ENCODE data around the gene OBSL1. TPM values are rescaled to one million over a fixed set of nuclear protein-coding genes. Genes with fewer than 3 reads are reported as not detected.

The OBSL1 gene
- total RNA-seq, 1 donor from 2014 or later: 168 TPM

DNA sequence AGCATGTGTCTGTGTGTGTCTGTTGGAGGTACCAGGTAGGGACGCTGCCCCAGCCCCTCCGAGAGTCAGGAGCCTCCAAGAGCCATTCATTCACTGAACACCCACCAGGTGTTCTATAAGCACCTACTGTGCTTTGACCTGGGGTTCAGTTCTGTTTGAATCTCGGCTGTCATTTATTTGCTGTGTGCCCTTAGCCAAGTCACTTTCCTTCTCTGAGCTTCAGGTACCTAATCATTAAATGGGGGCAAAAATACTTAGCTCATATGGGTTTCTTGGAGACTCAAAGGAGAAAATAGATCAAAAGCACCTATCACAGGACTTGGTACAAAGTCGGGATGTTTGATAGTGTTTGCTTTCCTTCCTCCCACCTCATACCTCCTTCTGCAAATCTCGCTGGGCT is 43.9 kb downstream of the OBSL1 start:
- Mint-ChIP-seq H3K27ac (ENCODE audit: unreplicated experiment) (no peak overlapping the region), H3K9me3 (ENCODE audit: unreplicated experiment) (no peaks in the 10 kb centered on the region), H3K36me3 (ENCODE audit: unreplicated experiment) (no peaks in the 10 kb centered on the region), H3K27me3 (ENCODE audit: unreplicated experiment) (peaks cover 43% of the 10 kb centered on the region), H3K4me1 (ENCODE audit: unreplicated experiment) (peaks cover 8% of the 10 kb centered on the region), H3K4me3 (ENCODE audit: unreplicated experiment) (no peak overlapping the region)
- no peak for DNase-seq (ENCODE audit: extremely low spot score, unreplicated experiment)
- TF ChIP-seq, protein P1, sequence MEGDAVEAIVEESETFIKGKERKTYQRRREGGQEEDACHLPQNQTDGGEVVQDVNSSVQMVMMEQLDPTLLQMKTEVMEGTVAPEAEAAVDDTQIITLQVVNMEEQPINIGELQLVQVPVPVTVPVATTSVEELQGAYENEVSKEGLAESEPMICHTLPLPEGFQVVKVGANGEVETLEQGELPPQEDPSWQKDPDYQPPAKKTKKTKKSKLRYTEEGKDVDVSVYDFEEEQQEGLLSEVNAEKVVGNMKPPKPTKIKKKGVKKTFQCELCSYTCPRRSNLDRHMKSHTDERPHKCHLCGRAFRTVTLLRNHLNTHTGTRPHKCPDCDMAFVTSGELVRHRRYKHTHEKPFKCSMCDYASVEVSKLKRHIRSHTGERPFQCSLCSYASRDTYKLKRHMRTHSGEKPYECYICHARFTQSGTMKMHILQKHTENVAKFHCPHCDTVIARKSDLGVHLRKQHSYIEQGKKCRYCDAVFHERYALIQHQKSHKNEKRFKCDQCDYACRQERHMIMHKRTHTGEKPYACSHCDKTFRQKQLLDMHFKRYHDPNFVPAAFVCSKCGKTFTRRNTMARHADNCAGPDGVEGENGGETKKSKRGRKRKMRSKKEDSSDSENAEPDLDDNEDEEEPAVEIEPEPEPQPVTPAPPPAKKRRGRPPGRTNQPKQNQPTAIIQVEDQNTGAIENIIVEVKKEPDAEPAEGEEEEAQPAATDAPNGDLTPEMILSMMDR (IDR thresholded peaks at IDR 0.05): no peak

DNA sequence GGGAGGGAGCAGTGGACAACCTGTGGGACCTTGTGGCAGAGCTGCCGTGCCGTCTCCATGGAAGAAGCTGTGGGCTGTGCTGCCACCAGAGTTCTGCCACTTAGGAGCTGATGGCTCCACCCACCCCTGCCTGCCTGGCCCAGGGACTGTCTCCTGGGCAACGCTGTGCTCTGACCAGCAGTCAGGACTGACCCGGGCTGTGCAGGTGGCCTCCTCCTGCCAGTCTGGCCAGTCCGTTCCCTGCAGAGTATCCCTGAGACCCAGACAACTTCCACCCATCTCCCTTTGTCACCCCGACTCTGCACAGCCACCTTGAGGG is 44.3 kb downstream of the OBSL1 start:
- Mint-ChIP-seq H3K36me3 (ENCODE audit: unreplicated experiment) (no peaks in the 10 kb centered on the region), H3K4me3 (ENCODE audit: unreplicated experiment) (no peak overlapping the region), H3K27ac (ENCODE audit: unreplicated experiment) (no peak overlapping the region), H3K9me3 (ENCODE audit: unreplicated experiment) (no peaks in the 10 kb centered on the region), H3K4me1 (ENCODE audit: unreplicated experiment) (peaks cover 9% of the 10 kb centered on the region), H3K27me3 (ENCODE audit: unreplicated experiment) (peaks cover 43% of the 10 kb centered on the region)
- no peak for DNase-seq (ENCODE audit: extremely low spot score, unreplicated experiment)
- TF ChIP-seq, protein P1 (IDR thresholded peaks at IDR 0.05): no peak

DNA sequence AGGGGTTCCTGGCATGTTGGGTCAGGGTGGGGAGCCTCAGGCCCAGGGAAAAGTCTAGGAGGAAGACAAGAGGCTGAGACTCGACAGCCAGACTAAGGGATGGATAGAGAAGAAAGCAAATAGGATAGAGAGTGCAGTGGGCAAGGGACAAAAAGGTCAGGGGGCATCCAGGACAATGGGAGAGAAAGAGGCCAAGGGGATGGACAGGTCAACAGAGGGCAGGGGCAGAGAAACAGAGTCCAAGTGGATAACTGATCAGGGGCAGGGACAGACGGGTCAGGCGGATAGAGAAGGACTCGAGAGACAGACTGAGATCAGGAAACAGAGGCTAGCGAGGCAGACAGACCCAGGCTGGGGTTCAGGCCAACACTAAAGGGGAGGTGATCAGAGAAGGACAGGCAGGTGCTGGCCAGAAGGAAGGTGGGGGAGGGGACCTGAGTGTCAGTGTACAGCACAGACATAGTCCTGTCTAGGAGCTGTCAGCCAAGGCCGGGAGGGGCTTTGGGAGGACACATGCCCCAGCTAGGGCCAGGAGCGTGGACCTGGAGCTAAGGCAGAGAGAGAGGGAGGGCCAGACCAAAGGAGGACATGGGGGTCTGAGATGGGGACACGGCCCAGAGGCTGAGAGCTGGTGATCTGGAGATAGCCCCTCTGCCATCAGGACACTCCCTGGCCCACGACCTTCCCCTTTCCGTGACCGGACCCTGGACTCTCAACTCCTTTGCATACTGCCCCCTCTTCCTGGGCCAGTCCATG is 44.8 kb downstream of the OBSL1 start:
- peaks cover 14% of the 10 kb centered on the region for H3K4me1 Mint-ChIP-seq (ENCODE audit: unreplicated experiment)

DNA sequence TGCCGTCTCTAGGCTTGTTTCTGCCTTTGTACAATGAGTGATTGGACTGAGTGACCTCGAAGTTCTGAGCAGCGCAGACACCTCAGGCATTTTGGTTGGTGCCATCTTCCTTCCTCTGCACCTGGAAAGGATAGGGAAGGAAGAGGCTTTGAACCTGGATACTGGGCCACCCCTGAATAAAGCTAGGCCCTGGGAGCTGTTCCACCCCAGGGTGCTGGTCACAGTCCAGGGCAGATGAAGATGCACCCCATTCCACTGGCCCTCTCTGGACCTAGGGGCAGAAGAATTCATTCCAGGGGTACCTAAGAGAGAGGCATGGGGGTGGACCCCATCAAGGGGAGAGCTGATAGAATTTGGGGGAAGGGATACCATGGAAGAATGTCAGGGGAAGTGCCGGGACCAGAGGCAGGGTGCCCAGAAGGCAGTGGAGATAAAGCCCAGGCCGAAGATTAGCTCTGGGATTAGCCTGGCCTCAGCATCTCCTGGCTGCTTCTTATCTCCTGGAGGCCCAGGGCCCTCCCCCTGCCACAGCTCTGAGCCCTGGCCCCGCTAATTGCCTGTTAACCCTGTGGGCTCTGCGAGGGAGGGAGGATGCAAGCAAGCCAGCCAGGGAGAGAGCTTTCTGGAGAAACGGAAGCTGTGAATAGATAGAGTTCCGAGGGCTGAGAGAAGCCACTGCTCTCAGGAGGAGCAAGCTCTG is 45.7 kb downstream of the OBSL1 start:
- no peak for DNase-seq (ENCODE audit: extremely low spot score, unreplicated experiment)
- H3K4me1 Mint-ChIP-seq (ENCODE audit: unreplicated experiment): peaks cover 20% of the 10 kb centered on the region
- peaks cover 40% of the 10 kb centered on the region for H3K27me3 Mint-ChIP-seq (ENCODE audit: unreplicated experiment)
- H3K4me3 Mint-ChIP-seq (ENCODE audit: unreplicated experiment): no peak overlapping the region
- TF ChIP-seq, protein P1 (IDR thresholded peaks at IDR 0.05): no peak
- no peaks in the 10 kb centered on the region for H3K36me3 Mint-ChIP-seq (ENCODE audit: unreplicated experiment)
- H3K9me3 Mint-ChIP-seq (ENCODE audit: unreplicated experiment): no peaks in the 10 kb centered on the region
- H3K27ac Mint-ChIP-seq (ENCODE audit: unreplicated experiment): no peak overlapping the region

More for the DNA sequence above, 44.8 kb downstream of the OBSL1 start:
- Mint-ChIP-seq H3K27me3 (ENCODE audit: unreplicated experiment) (peaks cover 40% of the 10 kb centered on the region), H3K36me3 (ENCODE audit: unreplicated experiment) (no peaks in the 10 kb centered on the region), H3K4me3 (ENCODE audit: unreplicated experiment) (no peak overlapping the region), H3K9me3 (ENCODE audit: unreplicated experiment) (no peaks in the 10 kb centered on the region), H3K27ac (ENCODE audit: unreplicated experiment) (no peak overlapping the region)
- TF ChIP-seq, protein P1 (IDR thresholded peaks at IDR 0.05): no peak
- no peak for DNase-seq (ENCODE audit: extremely low spot score, unreplicated experiment)

DNA sequence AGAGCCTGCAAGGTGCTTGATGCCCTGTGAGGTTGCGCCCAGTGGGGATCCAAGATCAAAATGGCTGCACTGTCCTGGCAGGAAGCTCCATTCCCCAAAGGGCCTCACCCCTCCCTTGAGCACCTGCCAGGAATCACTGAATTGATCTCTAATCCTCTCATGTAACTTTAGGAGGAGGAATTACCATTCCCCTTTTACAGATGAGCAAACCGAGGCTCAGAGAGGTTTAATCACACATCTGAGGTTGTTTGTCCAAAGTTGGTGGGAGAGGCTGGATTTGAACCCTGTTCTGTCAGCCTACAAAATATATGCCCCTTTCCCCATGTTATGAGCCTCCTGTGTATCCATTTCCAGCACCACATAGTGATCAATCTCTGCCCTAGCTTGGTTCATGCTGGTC is 46.5 kb downstream of the OBSL1 start:
- no peak overlapping the region for H3K27ac Mint-ChIP-seq (ENCODE audit: unreplicated experiment)
- no peak overlapping the region for H3K4me3 Mint-ChIP-seq (ENCODE audit: unreplicated experiment)
- TF ChIP-seq, protein P1 (IDR thresholded peaks at IDR 0.05): no peak
- H3K36me3 Mint-ChIP-seq (ENCODE audit: unreplicated experiment): no peaks in the 10 kb centered on the region
- DNase-seq (ENCODE audit: extremely low spot score, unreplicated experiment): no peak
- no peaks in the 10 kb centered on the region for H3K9me3 Mint-ChIP-seq (ENCODE audit: unreplicated experiment)
- peaks cover 34% of the 10 kb centered on the region for H3K27me3 Mint-ChIP-seq (ENCODE audit: unreplicated experiment)
- H3K4me1 Mint-ChIP-seq (ENCODE audit: unreplicated experiment): peaks cover 15% of the 10 kb centered on the region

All from osteocyte (in vitro differentiated cells).